ENCODE results near the gene GRIN2D. TPM values are rescaled to one million over a fixed set of nuclear protein-coding genes. Genes with fewer than 3 reads are reported as not detected.

Gene GRIN2D
- total RNA-seq, 1 experiment from 2014 or later = 0.35 TPM

DNA sequence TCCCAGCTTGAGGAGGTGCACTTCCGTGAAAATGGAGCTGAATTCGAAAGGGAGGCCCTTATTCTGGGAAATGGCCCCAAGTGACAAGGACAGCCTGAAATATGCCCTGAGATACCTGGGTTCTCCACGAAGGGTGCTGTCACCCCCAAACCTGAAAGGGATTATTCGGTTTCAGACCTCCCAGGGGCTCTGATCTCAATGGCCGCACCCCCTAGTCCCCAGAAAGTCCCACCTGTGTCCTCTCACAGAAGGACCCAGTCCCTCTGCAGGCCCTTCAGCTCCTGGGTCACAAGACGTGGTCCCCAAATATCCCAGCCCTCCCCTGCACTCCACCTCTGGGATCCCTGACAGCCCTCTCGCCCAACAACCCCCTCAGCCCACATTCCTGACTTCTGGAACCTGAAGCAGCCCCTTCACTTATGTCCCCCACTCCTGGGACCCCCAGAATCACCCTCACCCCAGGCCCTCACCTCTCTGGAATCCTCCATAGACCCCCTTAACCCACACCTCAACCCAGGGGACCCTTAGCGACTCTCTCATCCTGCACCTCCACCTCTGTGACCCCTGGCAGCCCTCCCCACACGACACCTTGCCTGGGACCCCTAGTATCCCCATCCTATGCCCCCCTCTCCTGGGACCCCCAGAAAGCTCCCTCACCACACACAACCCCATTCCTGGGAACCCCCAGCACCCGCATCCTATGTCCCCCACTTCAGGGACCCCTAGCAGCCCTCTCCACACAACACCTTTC, 28.7 kb upstream of the GRIN2D start:
- TSS peak; percentile 71 for BruUV-seq (replicated peaks)

DNA sequence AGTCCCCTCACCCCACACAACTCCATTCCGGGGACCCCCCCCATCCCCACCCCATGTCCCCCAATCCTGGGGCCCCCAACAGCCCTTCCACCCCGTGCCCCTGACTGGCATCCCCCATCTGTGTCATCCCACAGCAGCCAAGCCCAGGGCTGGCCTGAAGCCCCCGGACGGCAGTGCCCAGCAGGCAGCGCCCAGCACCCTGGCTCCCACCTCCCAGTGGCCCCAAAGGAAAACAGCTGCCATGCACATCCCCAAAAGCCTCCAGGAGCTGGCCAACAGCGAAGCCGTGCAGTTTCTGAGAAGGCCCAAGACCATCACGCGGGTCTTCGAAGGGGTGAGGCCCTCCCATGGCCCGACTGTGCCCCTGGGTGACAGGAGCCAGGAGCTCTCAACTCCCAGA, 27.9 kb upstream of the GRIN2D start:
- no TSS peak for BruUV-seq (replicated peaks)
- ChIA-PET POLR2A (no interaction called here), CTCF (no interaction called here)
- Mint-ChIP-seq H3K4me3 (ENCODE audit: unreplicated experiment) (no peak overlapping the region), H3K27me3 (ENCODE audit: insufficient read depth, unreplicated experiment) (no peaks in the 10 kb centered on the region), H3K4me1 (ENCODE audit: insufficient read depth, unreplicated experiment) (no peaks in the 10 kb centered on the region), H3K36me3 (ENCODE audit: insufficient read depth, unreplicated experiment) (peaks cover 6% of the 10 kb centered on the region), H3K27ac (ENCODE audit: low read depth, unreplicated experiment) (no peak overlapping the region), H3K9me3 (ENCODE audit: unreplicated experiment) (no peaks in the 10 kb centered on the region)
- TF ChIP-seq, protein P1, sequence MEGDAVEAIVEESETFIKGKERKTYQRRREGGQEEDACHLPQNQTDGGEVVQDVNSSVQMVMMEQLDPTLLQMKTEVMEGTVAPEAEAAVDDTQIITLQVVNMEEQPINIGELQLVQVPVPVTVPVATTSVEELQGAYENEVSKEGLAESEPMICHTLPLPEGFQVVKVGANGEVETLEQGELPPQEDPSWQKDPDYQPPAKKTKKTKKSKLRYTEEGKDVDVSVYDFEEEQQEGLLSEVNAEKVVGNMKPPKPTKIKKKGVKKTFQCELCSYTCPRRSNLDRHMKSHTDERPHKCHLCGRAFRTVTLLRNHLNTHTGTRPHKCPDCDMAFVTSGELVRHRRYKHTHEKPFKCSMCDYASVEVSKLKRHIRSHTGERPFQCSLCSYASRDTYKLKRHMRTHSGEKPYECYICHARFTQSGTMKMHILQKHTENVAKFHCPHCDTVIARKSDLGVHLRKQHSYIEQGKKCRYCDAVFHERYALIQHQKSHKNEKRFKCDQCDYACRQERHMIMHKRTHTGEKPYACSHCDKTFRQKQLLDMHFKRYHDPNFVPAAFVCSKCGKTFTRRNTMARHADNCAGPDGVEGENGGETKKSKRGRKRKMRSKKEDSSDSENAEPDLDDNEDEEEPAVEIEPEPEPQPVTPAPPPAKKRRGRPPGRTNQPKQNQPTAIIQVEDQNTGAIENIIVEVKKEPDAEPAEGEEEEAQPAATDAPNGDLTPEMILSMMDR (IDR thresholded peaks at IDR 0.05; ENCODE audit: unreplicated experiment) = no peak
- intact Hi-C loops (cut with micrococcal nuclease) = no loop called here
- DNase-seq (ENCODE audit: unreplicated experiment) = no peak

More for the DNA sequence above, 28.7 kb upstream of the GRIN2D start:
- Mint-ChIP-seq H3K36me3 (ENCODE audit: insufficient read depth, unreplicated experiment) (peaks cover 6% of the 10 kb centered on the region), H3K27ac (ENCODE audit: low read depth, unreplicated experiment) (no peak overlapping the region), H3K4me3 (ENCODE audit: unreplicated experiment) (peak overlapping the region; percentile 79), H3K27me3 (ENCODE audit: insufficient read depth, unreplicated experiment) (no peaks in the 10 kb centered on the region), H3K9me3 (ENCODE audit: unreplicated experiment) (no peaks in the 10 kb centered on the region), H3K4me1 (ENCODE audit: insufficient read depth, unreplicated experiment) (no peaks in the 10 kb centered on the region)
- DNase-seq (ENCODE audit: unreplicated experiment) = no peak
- intact Hi-C loops (cut with micrococcal nuclease) = no loop called here
- POLR2A ChIA-PET = interaction anchor here (0.8 to 2.9 kb wide), 10 partner anchors 10 to 252 kb away, joined by 3 to 43 read pairs (median 8); partner anchors contain the start of genes GRWD1 and KDELR1
- TF ChIP-seq, protein P1 (IDR thresholded peaks at IDR 0.05; ENCODE audit: unreplicated experiment) = no peak
- CTCF ChIA-PET = interaction anchor here (0.5 to 1.1 kb wide), 3 partner anchors 31 to 1751 kb away, joined by 3 to 4 read pairs (median 3); no protein-coding TSS in a partner anchor

DNA sequence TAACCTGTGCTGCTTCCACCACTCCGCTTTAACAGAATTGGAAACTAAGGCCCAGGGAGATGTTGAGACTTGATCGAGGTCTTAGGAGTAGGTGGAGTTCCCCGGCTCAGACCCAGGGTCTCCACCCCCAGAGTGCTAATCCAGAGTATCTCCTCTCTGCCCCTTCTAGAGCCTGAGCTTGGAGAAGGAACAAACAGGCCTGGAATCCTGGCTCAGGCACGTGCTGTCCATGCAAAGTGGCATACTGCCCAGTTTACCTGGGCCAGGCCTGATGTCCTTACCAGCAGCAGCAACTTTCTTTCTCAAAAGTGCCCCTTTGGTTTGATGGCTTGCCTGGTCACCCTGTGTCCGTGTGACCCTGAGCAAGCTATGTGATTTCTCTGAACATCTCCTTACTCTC, 25.6 kb upstream of the GRIN2D start:
- CTCF ChIA-PET = interaction anchor here (0.5 to 0.7 kb wide), 2 partner anchors 24 to 318 kb away, joined by 3 to 5 read pairs; no protein-coding TSS in a partner anchor
- POLR2A ChIA-PET = interaction anchor here (0.5 kb wide), 1 partner anchor 12 kb away, joined by 3 read pairs; no protein-coding TSS in a partner anchor
- Mint-ChIP-seq H3K9me3 (ENCODE audit: unreplicated experiment) (no peaks in the 10 kb centered on the region), H3K27me3 (ENCODE audit: insufficient read depth, unreplicated experiment) (no peaks in the 10 kb centered on the region), H3K4me1 (ENCODE audit: insufficient read depth, unreplicated experiment) (peaks cover 3% of the 10 kb centered on the region), H3K27ac (ENCODE audit: low read depth, unreplicated experiment) (no peak overlapping the region), H3K4me3 (ENCODE audit: unreplicated experiment) (no peak overlapping the region), H3K36me3 (ENCODE audit: insufficient read depth, unreplicated experiment) (no peaks in the 10 kb centered on the region)
- intact Hi-C loops (cut with micrococcal nuclease) = no loop called here
- no TSS peak for BruUV-seq (replicated peaks)
- DNase-seq (ENCODE audit: unreplicated experiment) = no peak
- TF ChIP-seq, protein P1 (IDR thresholded peaks at IDR 0.05; ENCODE audit: unreplicated experiment) = no peak

DNA sequence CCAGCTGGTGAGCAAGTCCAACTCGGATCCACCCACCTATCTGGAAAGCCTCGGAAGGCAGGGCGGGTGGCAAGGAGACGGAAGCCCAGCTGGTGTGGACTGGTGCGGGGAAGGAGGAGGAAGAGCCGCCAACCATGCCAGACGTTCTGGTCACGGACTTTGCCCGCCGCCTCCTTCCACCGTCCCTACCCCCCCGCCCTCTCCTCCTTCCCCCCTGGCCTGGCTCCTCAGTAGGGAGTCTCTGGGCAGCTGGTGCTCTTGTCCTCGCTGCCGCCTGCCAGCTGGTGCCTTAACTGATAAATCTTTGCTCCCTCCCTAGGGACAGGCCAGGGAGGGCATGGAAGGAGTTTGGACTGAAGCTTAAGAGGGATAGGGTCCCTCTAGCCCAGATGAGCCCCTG, 24.5 kb upstream of the GRIN2D start:
- TF ChIP-seq, protein P1 (IDR thresholded peaks at IDR 0.05; ENCODE audit: unreplicated experiment) = no peak
- no peaks in the 10 kb centered on the region for H3K9me3 Mint-ChIP-seq (ENCODE audit: unreplicated experiment)
- no peak overlapping the region for H3K4me3 Mint-ChIP-seq (ENCODE audit: unreplicated experiment)
- no TSS peak for BruUV-seq (replicated peaks)
- DNase-seq (ENCODE audit: unreplicated experiment) = no peak
- H3K27me3 Mint-ChIP-seq (ENCODE audit: insufficient read depth, unreplicated experiment) = no peaks in the 10 kb centered on the region
- H3K27ac Mint-ChIP-seq (ENCODE audit: low read depth, unreplicated experiment) = no peak overlapping the region
- H3K4me1 Mint-ChIP-seq (ENCODE audit: insufficient read depth, unreplicated experiment) = peaks cover 9% of the 10 kb centered on the region
- intact Hi-C loops (cut with micrococcal nuclease) = no loop called here
- no peaks in the 10 kb centered on the region for H3K36me3 Mint-ChIP-seq (ENCODE audit: insufficient read depth, unreplicated experiment)
- CTCF ChIA-PET = interaction anchor here (0.8 kb wide), 1 partner anchor 120 kb away, joined by 4 read pairs; no protein-coding TSS in a partner anchor
- POLR2A ChIA-PET = no interaction called here
